ENCODE results near the gene INSIG2. TPM values are rescaled to one million over a fixed set of nuclear protein-coding genes. Genes with fewer than 3 reads are reported as not detected.

The INSIG2 gene
- total and polyA plus RNA-seq, 2 of the 4 experiments (the other 2 are of a cell fraction) = 9.1 to 11.7 TPM

- H4K8ac ChIP-seq (ENCODE audit: low read depth in 2 of 2, low read length in 2 of 2) = no peak overlapping the region
- ATAC-seq (ENCODE audit: low read depth) = no peak
- in situ Hi-C loops (cut with MboI; ENCODE audit: low sequenced_read_pairs) (no loop called here), intact Hi-C loops (cut with micrococcal nuclease) (loop anchor here (5.0 kb wide), 1 partner anchor 77 kb away; no protein-coding TSS in a partner anchor), dilution Hi-C loops (cut with HindIII; ENCODE audit: low sequenced_read_pairs, unreplicated experiment) (no loop called here)
- no peak for DNase-seq
- no peaks in the 10 kb centered on the region for H3K27me3 ChIP-seq (ENCODE audit: control insufficient read depth, insufficient read depth, low read length)
- H3K4me1 ChIP-seq (ENCODE audit: control insufficient read depth, insufficient read depth, low read length) = 0 out of 2 replicates have a peak, but pooled peaks cover 2% of the 10 kb centered on the region
- WGBS, 2 experiments (ENCODE audit: extremely low coverage in 2 of 2, insufficient read length in 1 of 2) = 80% methylated on average over 1 of the region's 3 CpGs; no CpG with 5 or more reads in 1 of the 2 experiments
- H2AK5ac ChIP-seq (ENCODE audit: low read depth, low read length) = no peak overlapping the region
- H3K9me3 ChIP-seq (ENCODE audit: control insufficient read depth, insufficient read depth, low read length) = no peaks in the 10 kb centered on the region
- TF ChIP-seq CEBPB (IDR thresholded peaks at IDR 0.05; ENCODE audit: low read depth, low read length) (no peak), CHD1 (IDR thresholded peaks at IDR 0.05; ENCODE audit: low read depth, low read length) (no peak), RCOR1 (IDR thresholded peaks at IDR 0.05; ENCODE audit: insufficient replicate concordance, low read length) (no peak), POLR2A (IDR thresholded peaks at IDR 0.05; ENCODE audit: low read depth, low read length) (no peak), MXI1 (IDR thresholded peaks at IDR 0.05; ENCODE audit: borderline replicate concordance, low read depth, low read length) (no peak), MAZ (IDR thresholded peaks at IDR 0.05; ENCODE audit: borderline replicate concordance, low read depth, low read length) (no peak), RFX5 (IDR thresholded peaks at IDR 0.05; ENCODE audit: low read depth, low read length) (no peak), CTCF (conservative IDR thresholded peaks at IDR 0.05; ENCODE audit: low read depth, low read length) (no peak), BHLHE40 (IDR thresholded peaks at IDR 0.05; ENCODE audit: low read depth, low read length) (no peak), MAFK (IDR thresholded peaks at IDR 0.05; ENCODE audit: low read depth, low read length) (no peak), FOS (IDR thresholded peaks at IDR 0.05; ENCODE audit: low read depth, low read length) (no peak)
- H4K20me1 ChIP-seq (ENCODE audit: insufficient read depth, low read length) = no peaks in the 10 kb centered on the region
- H3K36me3 ChIP-seq (ENCODE audit: control insufficient read depth, insufficient read depth, low read length) = 0 out of 2 replicates have a peak, but pooled peaks cover 1% of the 10 kb centered on the region
- peaks cover 2% of the 10 kb centered on the region; the same call in 1 of the 2 replicates for H3K9me1 ChIP-seq (ENCODE audit: insufficient read depth, low read length)
- no peaks in the 10 kb centered on the region for H3K79me1 ChIP-seq (ENCODE audit: low read depth in 1 of 2, low read length in 2 of 2)
- no peak overlapping the region for H2BK120ac ChIP-seq (ENCODE audit: low read depth, low read length)
- ChIA-PET CTCF (no interaction called here), POLR2A (ENCODE audit: unreplicated experiment) (no interaction called here)
- H2AFZ ChIP-seq (replicated peaks; ENCODE audit: low read length, poor library complexity) = no peak overlapping the region
- H3K4ac ChIP-seq (ENCODE audit: low read depth, low read length) = no peak overlapping the region
- no peak overlapping the region for H3K14ac ChIP-seq (replicated peaks; ENCODE audit: low read depth, low read length)
- no peak overlapping the region for H3K18ac ChIP-seq (ENCODE audit: low read depth, low read length)
- no peak overlapping the region for H2BK15ac ChIP-seq (ENCODE audit: low read depth, low read length)
- no peak overlapping the region for H2AK9ac ChIP-seq (replicated peaks; ENCODE audit: low read depth, low read length, poor library complexity)
- no peak overlapping the region for H3K4me3 ChIP-seq (ENCODE audit: insufficient read depth, low read depth, low read length)
- no peak overlapping the region for H2BK20ac ChIP-seq (ENCODE audit: low read depth, low read length)
- H3K23ac ChIP-seq (ENCODE audit: low read depth, low read length) = no peak overlapping the region
- H3K9ac ChIP-seq (ENCODE audit: low read depth, low read length) = no peak overlapping the region
- H3K4me2 ChIP-seq (ENCODE audit: low read depth, low read length) = no peak overlapping the region
- no peak overlapping the region for H4K5ac ChIP-seq (ENCODE audit: low read depth, low read length)
- no peak overlapping the region for H4K91ac ChIP-seq (ENCODE audit: insufficient read depth, low read depth, low read length)
- BruUV-seq (replicated peaks) = no TSS peak
- H3K56ac ChIP-seq (ENCODE audit: extremely low read depth, insufficient read depth, low read length) = no peak overlapping the region
- no peak overlapping the region for H3K27ac ChIP-seq (ENCODE audit: insufficient read depth, low read length)
- no peak overlapping the region for H2BK5ac ChIP-seq (ENCODE audit: low read depth, low read length, poor library complexity, severe bottlenecking)
These were observed 22.0 kb downstream of the INSIG2 start for GRCh38 chr2:118110310-118110709.
